ENCODE results near the gene EFCAB14.
"Not testable (repeated sequence)": the region's sequence is repeated elsewhere in the genome, so short reads cannot be mapped to it uniquely, and the experiment has no call there.

Gene EFCAB14

DNA sequence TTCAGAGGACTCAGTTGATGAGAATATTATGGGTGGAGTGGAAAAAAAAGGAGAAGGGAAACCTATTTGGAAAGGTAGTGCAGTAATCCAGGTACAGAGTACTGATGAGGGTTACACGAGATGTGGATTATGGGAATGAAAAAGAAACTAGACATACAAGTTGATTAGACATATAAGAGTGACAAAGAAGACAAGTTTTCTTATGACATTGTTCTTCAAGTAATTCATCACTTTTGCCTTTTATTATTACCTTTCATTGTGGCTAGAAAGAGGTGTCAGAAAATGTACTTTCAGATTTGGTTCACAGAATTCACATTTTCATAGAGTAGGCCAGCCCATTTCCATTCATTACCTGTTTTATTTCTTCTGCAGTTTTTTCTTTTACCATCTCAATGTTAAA, 61.1 kb downstream of the EFCAB14 start:
- DNase-seq (no peak), ATAC-seq (ENCODE audit: insufficient read depth, low read depth) (no peak)
- H2AFZ ChIP-seq (ENCODE audit: low read depth, low read length) = no peak overlapping the region
- no peak overlapping the region for H3K4me3 ChIP-seq (ENCODE audit: low read depth in 1 of 2, low read length in 2 of 2)
- no peaks in the 10 kb centered on the region for H3K9me3 ChIP-seq (ENCODE audit: insufficient read depth, low read length, severe bottlenecking)
- H3K27ac ChIP-seq (ENCODE audit: low read length) = no peak overlapping the region
- TF ChIP-seq CTCF (IDR thresholded peaks at IDR 0.05; ENCODE audit: borderline replicate concordance, extremely low read depth, low read length, poor library complexity, severe bottlenecking) = no peak
- TF ChIP-seq EZH2 (IDR thresholded peaks at IDR 0.05; ENCODE audit: borderline replicate concordance, low read depth, low read length, severe bottlenecking) = no peak
- H3K9ac ChIP-seq (ENCODE audit: low read depth, low read length) = no peak overlapping the region
- no peaks in the 10 kb centered on the region for H3K27me3 ChIP-seq (ENCODE audit: insufficient read depth, low read length, poor library complexity)
- H3K4me1 ChIP-seq (ENCODE audit: insufficient read depth, low read length) = no peaks in the 10 kb centered on the region
- H3K36me3 ChIP-seq (ENCODE audit: insufficient read depth, low read length) = peaks cover 11% of the 10 kb centered on the region
- H3K79me2 ChIP-seq (ENCODE audit: insufficient read depth, low read length) = no peaks in the 10 kb centered on the region
- H4K20me1 ChIP-seq (ENCODE audit: insufficient read depth, low read length) = no peaks in the 10 kb centered on the region
- H3K4me2 ChIP-seq (ENCODE audit: insufficient read depth, low read length) = no peak overlapping the region

DNA sequence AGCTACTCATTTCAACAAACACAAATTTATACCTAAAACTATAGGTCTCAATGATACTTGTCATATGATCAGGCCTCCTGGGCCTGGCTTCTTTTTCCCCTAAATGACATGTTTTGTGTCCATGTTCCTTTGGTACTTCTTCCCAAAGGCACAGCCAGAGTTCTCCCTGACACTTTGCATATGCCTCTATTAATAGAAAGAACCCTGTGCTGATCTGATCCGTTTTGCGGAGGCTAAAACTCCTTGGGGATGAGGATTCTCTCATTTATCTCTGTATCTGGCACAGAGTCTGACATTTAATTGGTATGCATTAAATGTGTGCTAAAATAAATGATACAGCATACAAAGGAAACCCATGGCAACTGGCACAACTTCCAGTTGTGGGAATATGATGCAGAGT, 62.3 kb downstream of the EFCAB14 start:
- Histone ChIP-seq H2AFZ (ENCODE audit: low read depth, low read length) (no peak overlapping the region), H3K9ac (ENCODE audit: low read depth, low read length) (no peak overlapping the region), H3K4me3 (ENCODE audit: low read depth in 1 of 2, low read length in 2 of 2) (no peak overlapping the region), H3K27me3 (ENCODE audit: insufficient read depth, low read length, poor library complexity) (no peaks in the 10 kb centered on the region), H3K4me1 (ENCODE audit: insufficient read depth, low read length) (no peaks in the 10 kb centered on the region), H3K4me2 (ENCODE audit: insufficient read depth, low read length) (no peak overlapping the region), H3K9me3 (ENCODE audit: insufficient read depth, low read length, severe bottlenecking) (no peaks in the 10 kb centered on the region), H3K27ac (ENCODE audit: low read length) (no peak overlapping the region), H3K79me2 (ENCODE audit: insufficient read depth, low read length) (no peaks in the 10 kb centered on the region), H3K36me3 (ENCODE audit: insufficient read depth, low read length) (peaks cover 11% of the 10 kb centered on the region), H4K20me1 (ENCODE audit: insufficient read depth, low read length) (no peaks in the 10 kb centered on the region)
- DNase-seq (no peak), ATAC-seq (ENCODE audit: insufficient read depth, low read depth) (no peak)
- TF ChIP-seq EZH2 (IDR thresholded peaks at IDR 0.05; ENCODE audit: borderline replicate concordance, low read depth, low read length, severe bottlenecking) (no peak), CTCF (IDR thresholded peaks at IDR 0.05; ENCODE audit: borderline replicate concordance, extremely low read depth, low read length, poor library complexity, severe bottlenecking) (no peak)

- TF ChIP-seq EZH2 (IDR thresholded peaks at IDR 0.05; ENCODE audit: borderline replicate concordance, low read depth, low read length, severe bottlenecking) = no peak
- no peak for TF ChIP-seq CTCF (IDR thresholded peaks at IDR 0.05; ENCODE audit: borderline replicate concordance, extremely low read depth, low read length, poor library complexity, severe bottlenecking)
- peaks cover 11% of the 10 kb centered on the region for H3K36me3 ChIP-seq (ENCODE audit: insufficient read depth, low read length)
- no peak overlapping the region for H3K27ac ChIP-seq (ENCODE audit: low read length)
- H3K4me2 ChIP-seq (ENCODE audit: insufficient read depth, low read length) = no peak overlapping the region
- DNase-seq (no peak), ATAC-seq (ENCODE audit: insufficient read depth, low read depth) (no peak)
- no peak overlapping the region for H2AFZ ChIP-seq (ENCODE audit: low read depth, low read length)
- no peak overlapping the region for H3K9ac ChIP-seq (ENCODE audit: low read depth, low read length)
- H3K27me3 ChIP-seq (ENCODE audit: insufficient read depth, low read length, poor library complexity) = no peaks in the 10 kb centered on the region
- H3K79me2 ChIP-seq (ENCODE audit: insufficient read depth, low read length) = no peaks in the 10 kb centered on the region
- no peak overlapping the region for H3K4me3 ChIP-seq (ENCODE audit: low read depth in 1 of 2, low read length in 2 of 2)
- H3K9me3 ChIP-seq (ENCODE audit: insufficient read depth, low read length, severe bottlenecking) = no peaks in the 10 kb centered on the region
- H3K4me1 ChIP-seq (ENCODE audit: insufficient read depth, low read length) = no peaks in the 10 kb centered on the region
- no peaks in the 10 kb centered on the region for H4K20me1 ChIP-seq (ENCODE audit: insufficient read depth, low read length)
These were observed 63.1 kb downstream of the EFCAB14 start for GRCh38 chr1:46655848-46656247.

DNA sequence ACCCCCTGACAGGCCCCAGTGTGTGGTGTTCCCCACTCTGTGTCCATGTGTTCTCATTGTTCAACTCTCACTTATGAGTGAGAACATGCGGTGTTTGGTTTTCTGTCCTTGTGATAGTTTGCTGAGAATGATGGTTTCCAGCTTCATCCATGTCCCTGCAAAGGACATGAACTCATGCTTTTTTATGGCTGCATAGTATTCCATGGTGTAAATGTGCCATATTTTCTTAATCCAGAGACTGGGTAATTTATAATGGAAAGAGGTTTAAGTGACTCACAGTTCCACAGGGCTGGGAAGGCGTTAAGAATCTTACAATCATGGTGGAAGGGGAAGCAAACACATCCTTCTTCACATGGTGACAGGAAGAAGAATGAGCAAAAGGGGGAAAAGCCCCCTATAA, 64.2 kb downstream of the EFCAB14 start:
- not testable (repeated sequence) for H3K4me2 ChIP-seq (ENCODE audit: insufficient read depth, low read length); H4K20me1 ChIP-seq (ENCODE audit: insufficient read depth, low read length); H3K9me3 ChIP-seq (ENCODE audit: insufficient read depth, low read length, severe bottlenecking); H3K27ac ChIP-seq (ENCODE audit: low read length); H3K27me3 ChIP-seq (ENCODE audit: insufficient read depth, low read length, poor library complexity); H2AFZ ChIP-seq (ENCODE audit: low read depth, low read length); H3K9ac ChIP-seq (ENCODE audit: low read depth, low read length); ATAC-seq (ENCODE audit: insufficient read depth, low read depth); H3K4me1 ChIP-seq (ENCODE audit: insufficient read depth, low read length); H3K4me3 ChIP-seq (ENCODE audit: low read depth in 1 of 2, low read length in 2 of 2); H3K79me2 ChIP-seq (ENCODE audit: insufficient read depth, low read length); DNase-seq
- H3K36me3 ChIP-seq (ENCODE audit: insufficient read depth, low read length) = peaks cover 22% of the 10 kb centered on the region
